GM19351 (cell line): ENCODE results near the gene ADRB1.
A peak's percentile ranks its signal among the peaks of the same experiment; 100 is the strongest.

Source experiments
- ATAC-seq: cut with Tn5 transposase; IDR thresholded peaks from one replicate; pipeline ENCODE4 v1.9.1; 2021; ENCODE audit warnings: mild to moderate bottlenecking, moderate library complexity; ENCODE audit not compliant: unreplicated experiment

ADRB1 gene

DNA sequence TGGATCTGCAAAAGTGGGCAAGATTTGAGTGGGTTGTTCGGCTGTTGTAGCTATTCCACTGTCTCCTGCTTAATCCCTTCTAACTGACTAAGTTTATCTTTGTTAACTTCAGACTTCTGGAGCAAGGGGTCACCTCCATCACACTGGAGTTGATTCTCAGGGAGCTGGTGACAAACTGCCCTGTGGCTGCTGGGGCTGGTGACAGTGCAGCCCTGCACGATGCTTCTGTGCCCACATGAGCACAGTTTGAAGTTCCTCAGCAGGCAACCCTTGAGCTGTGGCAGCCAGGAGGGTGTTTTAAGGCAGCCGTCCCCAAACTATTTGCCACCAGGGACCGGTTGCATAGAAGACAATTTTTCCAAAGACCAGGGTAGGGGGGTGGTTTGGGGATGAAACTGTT lies 40.5 kb downstream of the ADRB1 start:
- no peak for ATAC-seq

DNA sequence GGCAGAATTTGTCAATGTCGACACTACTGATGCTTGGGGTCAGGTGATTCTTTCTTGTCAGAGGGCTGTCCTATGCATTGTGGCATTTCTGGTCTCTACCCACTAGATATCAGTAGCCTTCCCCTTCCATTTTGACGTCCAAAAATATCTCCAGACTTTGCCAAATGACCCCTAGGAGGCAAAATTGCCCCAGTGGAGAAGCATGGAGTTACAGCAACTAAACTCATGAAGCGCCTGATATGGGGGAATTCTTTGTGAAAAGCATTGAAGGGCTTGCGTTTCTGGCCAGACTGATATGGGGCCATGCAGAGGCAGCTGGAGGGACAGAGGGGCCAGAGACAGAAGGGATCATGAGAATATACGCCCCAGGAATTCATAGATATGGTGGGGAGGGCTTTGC lies 43.6 kb downstream of the ADRB1 start:
- no peak for ATAC-seq

DNA sequence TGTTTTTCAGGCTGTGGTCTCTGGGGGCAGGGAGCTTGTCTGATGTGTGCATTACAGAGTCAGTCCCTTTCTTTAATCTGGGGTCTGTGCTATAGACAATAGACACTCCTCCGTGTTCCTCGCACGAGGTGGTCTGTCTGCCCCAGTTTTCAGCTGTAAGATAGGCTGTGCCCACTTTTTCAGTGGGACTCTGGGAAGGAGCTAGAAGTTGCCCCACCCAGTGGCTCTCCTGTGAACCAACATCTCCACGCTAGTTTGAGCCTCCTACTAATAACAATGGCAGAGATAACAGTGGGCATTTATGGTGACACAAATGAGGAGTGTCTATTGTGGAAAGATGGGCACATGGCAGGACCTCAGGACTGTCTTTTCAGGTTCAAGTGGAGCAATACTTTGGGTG lies 44.0 kb downstream of the ADRB1 start:
- ATAC-seq, result no peak

DNA sequence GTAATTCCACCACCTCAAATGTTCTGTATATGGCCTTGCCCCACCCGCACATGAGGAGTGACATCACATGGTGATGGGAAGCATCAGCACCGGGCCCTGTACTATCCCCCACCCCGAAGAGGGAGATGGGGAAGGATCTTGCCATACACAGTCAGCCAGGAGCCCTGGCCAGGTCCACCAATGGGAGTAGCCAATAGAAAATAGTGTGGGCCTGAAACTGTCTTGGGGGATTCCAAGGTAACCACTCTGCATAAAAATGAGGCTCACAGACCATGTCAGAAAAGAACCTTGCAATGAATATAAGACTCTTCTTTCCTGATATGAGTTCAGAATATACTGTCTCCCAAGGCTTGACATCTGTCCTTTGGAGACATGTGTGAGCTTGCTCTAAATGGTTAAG lies 51.1 kb downstream of the ADRB1 start:
- ATAC-seq, result peak; percentile 54

DNA sequence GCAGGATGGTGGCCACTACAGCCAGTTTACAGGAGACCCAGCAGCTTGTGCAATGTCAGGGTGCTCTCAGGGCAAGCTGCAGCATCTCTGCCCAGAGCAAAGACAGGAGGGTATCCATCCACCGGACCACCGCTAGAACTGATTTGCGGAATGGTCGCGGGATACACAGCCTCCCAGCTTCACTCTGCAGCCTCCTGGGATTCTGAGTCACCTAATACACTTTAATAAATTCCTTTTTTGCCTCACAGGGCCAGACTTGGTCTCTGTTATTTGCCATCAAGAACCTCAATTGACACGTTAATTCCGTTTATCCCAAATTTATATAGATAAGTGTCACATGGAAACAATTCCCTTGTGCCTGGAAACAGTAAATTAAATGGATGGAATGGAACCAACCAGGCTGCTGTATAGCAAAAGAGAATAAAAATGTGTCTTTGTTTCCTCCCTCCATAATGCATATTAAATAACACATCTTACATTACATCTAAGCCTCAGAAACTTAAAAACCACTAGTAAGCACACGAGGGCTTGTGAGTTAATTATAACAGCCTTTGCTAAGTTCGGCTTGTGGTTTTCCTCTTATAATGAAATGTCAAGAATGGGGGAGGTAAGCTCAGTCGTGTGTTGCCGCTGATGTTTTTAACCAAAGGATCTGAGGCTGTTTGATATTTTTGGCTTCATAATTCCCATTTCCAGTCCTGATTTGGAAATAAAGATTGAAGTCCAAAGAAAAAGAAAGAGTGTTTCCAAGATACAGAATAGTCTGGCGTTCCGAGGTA lies 52.1 kb downstream of the ADRB1 start:
- peak; percentile 58 for ATAC-seq
